GM12892 (cell line): Measurements from ENCODE around the gene APBB2.

Experiments used
- POLR2A ChIP-seq: IDR thresholded peaks from 2 replicates; pipeline ENCODE4 v1.6.1; 2011; ENCODE audit warnings: low read depth, low read length, control low read depth
- POLR2AphosphoS5 ChIP-seq: IDR thresholded peaks from 2 replicates; pipeline ENCODE4 v1.6.1; 2011; ENCODE audit warnings: low read depth, low read length, control low read depth
- TAF1 ChIP-seq: IDR thresholded peaks from 2 replicates; pipeline ENCODE4 v1.6.1; 2011; ENCODE audit warnings: low read depth, mild to moderate bottlenecking, control low read depth, low read length, borderline replicate concordance

GRCh38 chr4:41014158-41014557 lies 200.2 kb downstream of the APBB2 start:
- no peak for TF ChIP-seq POLR2AphosphoS5
- TF ChIP-seq POLR2A = no peak
- no peak for TF ChIP-seq TAF1
